Measurements from ENCODE around the gene ZRANB1. TPM values are rescaled to one million over a fixed set of nuclear protein-coding genes. Genes with fewer than 3 reads are reported as not detected.
A peak's percentile ranks its signal among the peaks of the same experiment; 100 is the strongest.

ZRANB1 gene
- total RNA-seq, 2 donors from 2014 or later, result 26.0 to 26.9 TPM

DNA sequence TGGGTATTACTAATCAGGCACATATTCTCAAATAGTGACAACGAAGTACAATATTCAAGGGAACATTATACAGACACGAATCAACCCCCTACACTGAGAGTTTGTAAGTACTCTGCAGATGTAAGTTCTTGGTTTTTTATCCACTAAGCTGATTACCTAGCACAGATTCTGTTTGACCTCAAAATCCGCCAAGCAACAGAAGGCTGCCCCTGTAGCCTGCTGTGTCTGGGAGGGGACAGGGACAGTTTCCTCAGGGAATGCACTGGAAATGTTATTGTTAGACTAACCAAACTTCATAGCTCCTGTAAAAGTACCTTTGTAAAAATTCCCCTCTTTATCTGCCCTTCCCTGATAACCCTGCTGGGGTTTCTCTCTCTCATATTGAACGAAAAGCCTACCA lies 45.2 kb upstream of the ZRANB1 start:
- Mint-ChIP-seq H3K9me3 (no peaks in the 10 kb centered on the region), H3K27me3 (ENCODE audit: insufficient read depth) (no peaks in the 10 kb centered on the region), H3K36me3 (ENCODE audit: low read depth) (no peaks in the 10 kb centered on the region), H3K4me3 (no peak overlapping the region), H3K4me1 (no peaks in the 10 kb centered on the region), H3K27ac (no peak overlapping the region)
- DNase-seq, result no peak
- TF ChIP-seq, protein P1, sequence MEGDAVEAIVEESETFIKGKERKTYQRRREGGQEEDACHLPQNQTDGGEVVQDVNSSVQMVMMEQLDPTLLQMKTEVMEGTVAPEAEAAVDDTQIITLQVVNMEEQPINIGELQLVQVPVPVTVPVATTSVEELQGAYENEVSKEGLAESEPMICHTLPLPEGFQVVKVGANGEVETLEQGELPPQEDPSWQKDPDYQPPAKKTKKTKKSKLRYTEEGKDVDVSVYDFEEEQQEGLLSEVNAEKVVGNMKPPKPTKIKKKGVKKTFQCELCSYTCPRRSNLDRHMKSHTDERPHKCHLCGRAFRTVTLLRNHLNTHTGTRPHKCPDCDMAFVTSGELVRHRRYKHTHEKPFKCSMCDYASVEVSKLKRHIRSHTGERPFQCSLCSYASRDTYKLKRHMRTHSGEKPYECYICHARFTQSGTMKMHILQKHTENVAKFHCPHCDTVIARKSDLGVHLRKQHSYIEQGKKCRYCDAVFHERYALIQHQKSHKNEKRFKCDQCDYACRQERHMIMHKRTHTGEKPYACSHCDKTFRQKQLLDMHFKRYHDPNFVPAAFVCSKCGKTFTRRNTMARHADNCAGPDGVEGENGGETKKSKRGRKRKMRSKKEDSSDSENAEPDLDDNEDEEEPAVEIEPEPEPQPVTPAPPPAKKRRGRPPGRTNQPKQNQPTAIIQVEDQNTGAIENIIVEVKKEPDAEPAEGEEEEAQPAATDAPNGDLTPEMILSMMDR (conservative IDR thresholded peaks at IDR 0.05), result no peak
- H3K27ac ChIP-seq (ENCODE audit: low read depth, low read length), result no peak overlapping the region
- no peaks in the 10 kb centered on the region for H3K27me3 ChIP-seq (ENCODE audit: control insufficient read depth, insufficient read depth, low read length, poor library complexity, severe bottlenecking)
- H3K36me3 ChIP-seq (ENCODE audit: control insufficient read depth, insufficient read depth, low read length), result no peaks in the 10 kb centered on the region
- H3K4me1 ChIP-seq (ENCODE audit: control insufficient read depth, insufficient read depth, low read length), result no peaks in the 10 kb centered on the region
- H3K9ac ChIP-seq (ENCODE audit: extremely low read depth, low read length, poor library complexity, severe bottlenecking), result no peak overlapping the region
- H3K4me3 ChIP-seq (ENCODE audit: low read length), result no peak overlapping the region
- 80 to 86% methylated on average over 1 to 4 of the region's 4 CpGs for WGBS, 2 experiments (ENCODE audit: insufficient coverage in 1 of 2, insufficient read length in 1 of 2)
- no peaks in the 10 kb centered on the region for H3K9me3 ChIP-seq (ENCODE audit: control insufficient read depth, low read length)

- WGBS, 2 experiments (ENCODE audit: insufficient coverage in 1 of 2, insufficient read length in 1 of 2), result 94 to 100% methylated on average over 2 to 9 of the region's 9 CpGs
- no peaks in the 10 kb centered on the region for H3K27me3 Mint-ChIP-seq (ENCODE audit: insufficient read depth)
- no peaks in the 10 kb centered on the region for H3K27me3 ChIP-seq (ENCODE audit: control insufficient read depth, insufficient read depth, low read length, poor library complexity, severe bottlenecking)
- H3K36me3 Mint-ChIP-seq (ENCODE audit: low read depth), result no peaks in the 10 kb centered on the region
- no peaks in the 10 kb centered on the region for H3K9me3 Mint-ChIP-seq
- H3K4me3 ChIP-seq (ENCODE audit: low read length), result no peak overlapping the region
- H3K27ac Mint-ChIP-seq, result no peak overlapping the region
- H3K4me3 Mint-ChIP-seq, result no peak overlapping the region
- no peaks in the 10 kb centered on the region for H3K9me3 ChIP-seq (ENCODE audit: control insufficient read depth, low read length)
- H3K27ac ChIP-seq (ENCODE audit: low read depth, low read length), result no peak overlapping the region
- no peak overlapping the region for H3K9ac ChIP-seq (ENCODE audit: extremely low read depth, low read length, poor library complexity, severe bottlenecking)
- no peaks in the 10 kb centered on the region for H3K36me3 ChIP-seq (ENCODE audit: control insufficient read depth, insufficient read depth, low read length)
- TF ChIP-seq, protein P1 (conservative IDR thresholded peaks at IDR 0.05), result no peak
- no peaks in the 10 kb centered on the region for H3K4me1 ChIP-seq (ENCODE audit: control insufficient read depth, insufficient read depth, low read length)
- peaks cover 5% of the 10 kb centered on the region for H3K4me1 Mint-ChIP-seq
- DNase-seq, result peak; percentile 52
Observed at GRCh38 chr10:124898471-124898870, 43.5 kb upstream of the ZRANB1 start.

- Histone ChIP-seq H3K9ac (ENCODE audit: extremely low read depth, low read length, poor library complexity, severe bottlenecking) (no peak overlapping the region), H3K36me3 (ENCODE audit: control insufficient read depth, insufficient read depth, low read length) (no peaks in the 10 kb centered on the region), H3K4me1 (ENCODE audit: control insufficient read depth, insufficient read depth, low read length) (no peaks in the 10 kb centered on the region), H3K27me3 (ENCODE audit: control insufficient read depth, insufficient read depth, low read length, poor library complexity, severe bottlenecking) (no peaks in the 10 kb centered on the region), H3K27ac (ENCODE audit: low read depth, low read length) (no peak overlapping the region), H3K9me3 (ENCODE audit: control insufficient read depth, low read length) (no peaks in the 10 kb centered on the region), H3K4me3 (ENCODE audit: low read length) (no peak overlapping the region)
- WGBS, 2 experiments (ENCODE audit: insufficient coverage in 1 of 2, insufficient read length in 1 of 2), result 88 to 96% methylated on average over 10 to 11 of the region's 11 CpGs
- DNase-seq, result no peak
- Mint-ChIP-seq H3K27ac (no peak overlapping the region), H3K9me3 (no peaks in the 10 kb centered on the region), H3K36me3 (ENCODE audit: low read depth) (no peaks in the 10 kb centered on the region), H3K4me3 (no peak overlapping the region), H3K4me1 (peaks cover 5% of the 10 kb centered on the region), H3K27me3 (ENCODE audit: insufficient read depth) (no peaks in the 10 kb centered on the region)
- TF ChIP-seq, protein P1 (conservative IDR thresholded peaks at IDR 0.05), result no peak
Observed at GRCh38 chr10:124899151-124899550, 42.8 kb upstream of the ZRANB1 start.
